H9 (cell line): ENCODE data around the gene ARAP1. TPM values are rescaled to one million over a fixed set of nuclear protein-coding genes. Genes with fewer than 3 reads are reported as not detected.

ENCODE experiments used
- DNase-seq: peaks from one replicate; pipeline ENCODE4 v3.0.0-alpha.2; 2017
- H2AFZ ChIP-seq: one replicate; pipeline ENCODE4 v1.6.1; 2013; ENCODE audit warnings: mild to moderate bottlenecking, low read length, control low read depth, moderate library complexity
- H2AK5ac ChIP-seq: 2 replicates; pipeline ENCODE4 v1.6.1; 2013; ENCODE audit warnings: low read length, control low read depth, mixed read lengths; ENCODE audit not compliant: insufficient read length
- H2BK120ac ChIP-seq: one replicate; pipeline ENCODE4 v1.6.1; 2013; ENCODE audit warnings: low read depth, mild to moderate bottlenecking, low read length, control low read depth, inconsistent platforms; ENCODE audit not compliant: poor library complexity, severe bottlenecking
- H2BK12ac ChIP-seq: 2 replicates; pipeline ENCODE4 v1.6.1; 2013; ENCODE audit warnings: low read length, control low read depth, mixed read lengths, low read depth; ENCODE audit not compliant: insufficient read length
- H2BK15ac ChIP-seq: 2 replicates; pipeline ENCODE4 v1.6.1; 2013; ENCODE audit warnings: low read depth, low read length, control low read depth
- H2BK20ac ChIP-seq: one replicate; pipeline ENCODE4 v1.6.1; 2013; ENCODE audit warnings: low read depth, mild to moderate bottlenecking, low read length, control low read depth, inconsistent platforms; ENCODE audit not compliant: poor library complexity, severe bottlenecking
- H2BK5ac ChIP-seq: 2 replicates; pipeline ENCODE4 v1.6.1; 2013; ENCODE audit warnings: low read length, control low read depth, mixed read lengths; ENCODE audit not compliant: insufficient read length
- H3K14ac ChIP-seq: 2 replicates; pipeline ENCODE4 v1.6.1; 2013; ENCODE audit warnings: low read length, control low read depth; ENCODE audit not compliant: insufficient read depth
- H3K18ac ChIP-seq: 2 replicates; pipeline ENCODE4 v1.6.1; 2013; ENCODE audit warnings: low read depth, mild to moderate bottlenecking, mixed read lengths, low read length, control low read depth; ENCODE audit not compliant: insufficient read length
- H3K23ac ChIP-seq: 2 replicates; pipeline ENCODE4 v1.6.1; 2013; ENCODE audit warnings: low read length, control low read depth, mixed read lengths, low read depth; ENCODE audit not compliant: insufficient read length
- H3K23me2 ChIP-seq: 2 replicates; pipeline ENCODE4 v1.6.1; 2013; ENCODE audit warnings: low read depth, mild to moderate bottlenecking, mixed read lengths, low read length, control low read depth; ENCODE audit not compliant: insufficient read length, poor library complexity, severe bottlenecking
- H3K27ac ChIP-seq: 2 replicates; pipeline ENCODE4 v1.5.1; 2013; ENCODE audit warnings: low read length, control low read depth, mixed read lengths, low read depth; ENCODE audit not compliant: insufficient read length
- H3K27me3 ChIP-seq: 2 replicates; pipeline ENCODE4 v1.6.1; 2013; ENCODE audit warnings: low read length, control low read depth, inconsistent platforms; ENCODE audit not compliant: insufficient read depth
- H3K4ac ChIP-seq: 2 replicates; pipeline ENCODE4 v1.6.1; 2013; ENCODE audit warnings: low read depth, mild to moderate bottlenecking, control low read depth, inconsistent platforms, low read length, moderate library complexity
- H3K4me1 ChIP-seq: 2 replicates; pipeline ENCODE4 v1.6.1; 2013; ENCODE audit warnings: low read length, control low read depth, inconsistent platforms; ENCODE audit not compliant: insufficient read depth
- H3K4me2 ChIP-seq: 2 replicates; pipeline ENCODE4 v1.6.1; 2013; ENCODE audit warnings: low read length, control low read depth, mixed read lengths; ENCODE audit not compliant: insufficient read length, insufficient read depth
- H3K56ac ChIP-seq: 2 replicates; pipeline ENCODE4 v1.6.1; 2013; ENCODE audit warnings: low read depth, mild to moderate bottlenecking, mixed read lengths, low read length, control low read depth; ENCODE audit not compliant: insufficient read length
- H3K79me1 ChIP-seq: 2 replicates; pipeline ENCODE4 v1.6.1; 2013; ENCODE audit warnings: low read depth, mild to moderate bottlenecking, moderate library complexity, low read length, control low read depth, inconsistent platforms; ENCODE audit not compliant: insufficient read depth, poor library complexity, severe bottlenecking
- H3K79me2 ChIP-seq: 2 replicates; pipeline ENCODE4 v1.6.1; 2013; ENCODE audit warnings: low read length, control low read depth, inconsistent platforms; ENCODE audit not compliant: insufficient read depth
- H3K9ac ChIP-seq: 2 replicates; pipeline ENCODE4 v1.6.1; 2013; ENCODE audit warnings: low read length, control low read depth, mixed read lengths; ENCODE audit not compliant: insufficient read length; ENCODE audit errors: extremely low read depth
- H3K9me3 ChIP-seq: one replicate; pipeline ENCODE4 v1.6.1; 2013; ENCODE audit warnings: low read depth, low read length, inconsistent platforms; ENCODE audit not compliant: control insufficient read depth
- H3T11ph ChIP-seq: one replicate; pipeline ENCODE4 v1.6.1; 2013; ENCODE audit warnings: mild to moderate bottlenecking, low read length, control low read depth, inconsistent platforms
- H4K20me1 ChIP-seq: one replicate; pipeline ENCODE4 v1.6.1; 2013; ENCODE audit not compliant: control insufficient read depth, insufficient read length, insufficient read depth
- H4K5ac ChIP-seq: 2 replicates; pipeline ENCODE4 v1.6.1; 2013; ENCODE audit warnings: low read depth, mild to moderate bottlenecking, mixed read lengths, low read length, control low read depth; ENCODE audit not compliant: insufficient read length
- H4K8ac ChIP-seq: replicated peaks from 2 replicates; pipeline ENCODE4 v1.6.1; 2013; ENCODE audit warnings: low read length, control low read depth, mixed read lengths, low read depth; ENCODE audit not compliant: insufficient read length
- H4K91ac ChIP-seq: 2 replicates; pipeline ENCODE4 v1.6.1; 2013; ENCODE audit warnings: low read depth, mild to moderate bottlenecking, moderate library complexity, mixed read lengths, low read length, control low read depth; ENCODE audit not compliant: insufficient read length
- H3K27ac Mint-ChIP-seq, 3 experiments: 2 replicates in 2 of 3; 3 replicates in 1 of 3; pipeline ENCODE4 v1.8.0; 2020 to 2021; ENCODE audit warnings: mixed read lengths in 3 of 3, mild to moderate bottlenecking in 1 of 3, moderate library complexity in 1 of 3
- H3K27me3 Mint-ChIP-seq: 2 replicates; pipeline ENCODE4 v1.8.0; 2021; ENCODE audit warnings: low read depth, mild to moderate bottlenecking, moderate library complexity, mixed read lengths
- H3K36me3 Mint-ChIP-seq, 3 experiments: 2 replicates in 2 of 3; 3 replicates in 1 of 3; pipeline ENCODE4 v1.8.0; 2020 to 2021; ENCODE audit warnings: low read depth in 3 of 3, mixed read lengths in 3 of 3; ENCODE audit not compliant: insufficient read depth in 1 of 3
- H3K4me1 Mint-ChIP-seq, 2 experiments: 2 replicates each; pipeline ENCODE4 v1.8.0; 2020; ENCODE audit warnings: mixed read lengths in 2 of 2
- H3K4me3 Mint-ChIP-seq, 2 experiments: 2 replicates in 1 of 2; 3 replicates in 1 of 2; pipeline ENCODE4 v1.8.0; 2020 to 2021; ENCODE audit warnings: mild to moderate bottlenecking in 2 of 2, mixed read lengths in 2 of 2, moderate library complexity in 1 of 2
- H3K9me3 Mint-ChIP-seq, 2 experiments: 2 replicates in 1 of 2; 3 replicates in 1 of 2; pipeline ENCODE4 v1.8.0; 2020; ENCODE audit warnings: mild to moderate bottlenecking in 2 of 2, mixed read lengths in 2 of 2, moderate library complexity in 1 of 2
- WGBS: extraction: QIAGEN DNeasy Blood & Tissue Kit; methylation state at CpG from one replicate; pipeline ENCODE4 v1.1.7; 2013; ENCODE audit warnings: missing lambda C conversion rate, low lambda C conversion rate, mixed read lengths; ENCODE audit not compliant: insufficient read length; ENCODE audit errors: extremely low coverage; 5-methylcytosine and 5-hydroxymethylcytosine counted together
- total RNA-seq: library from RNA; stranded (reverse); gene quantifications from 2 replicates; pipeline ENCODE4 v1.2.1, GENCODE V29; 2021
- TF ChIP-seq, protein P1 (sequence below): fragments of 200-600 bp; sonication (generic); conservative IDR thresholded peaks from 3 replicates; pipeline ENCODE4 v1.8.0; 2021; ENCODE audit warnings: antibody characterized with exemption, mild to moderate bottlenecking

ARAP1 gene
- total RNA-seq, 1 experiment from 2014 or later: 59.4 TPM

DNA sequence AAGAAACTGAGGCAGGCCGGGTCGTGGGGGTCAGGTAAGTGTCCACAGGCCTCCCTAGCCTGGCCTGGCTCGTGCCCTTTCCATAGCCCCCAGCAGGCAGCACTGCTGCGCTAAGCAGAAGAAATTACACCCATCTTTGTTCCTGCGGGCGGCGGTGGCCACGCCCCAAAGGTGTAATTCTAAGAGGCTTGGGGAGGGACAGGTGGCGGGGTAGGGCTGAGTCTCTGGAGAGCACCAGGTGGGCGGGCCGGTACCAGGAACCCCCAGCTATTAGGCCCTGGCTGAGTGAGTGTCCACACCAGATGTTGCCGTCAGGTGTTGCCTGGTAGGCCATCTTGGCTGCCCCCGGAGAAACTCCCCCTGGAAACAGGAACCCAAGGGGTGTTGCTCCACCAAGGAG is 12.3 kb upstream of the ARAP1 start:
- no peak overlapping the region for H3K23ac ChIP-seq
- TF ChIP-seq, protein P1, sequence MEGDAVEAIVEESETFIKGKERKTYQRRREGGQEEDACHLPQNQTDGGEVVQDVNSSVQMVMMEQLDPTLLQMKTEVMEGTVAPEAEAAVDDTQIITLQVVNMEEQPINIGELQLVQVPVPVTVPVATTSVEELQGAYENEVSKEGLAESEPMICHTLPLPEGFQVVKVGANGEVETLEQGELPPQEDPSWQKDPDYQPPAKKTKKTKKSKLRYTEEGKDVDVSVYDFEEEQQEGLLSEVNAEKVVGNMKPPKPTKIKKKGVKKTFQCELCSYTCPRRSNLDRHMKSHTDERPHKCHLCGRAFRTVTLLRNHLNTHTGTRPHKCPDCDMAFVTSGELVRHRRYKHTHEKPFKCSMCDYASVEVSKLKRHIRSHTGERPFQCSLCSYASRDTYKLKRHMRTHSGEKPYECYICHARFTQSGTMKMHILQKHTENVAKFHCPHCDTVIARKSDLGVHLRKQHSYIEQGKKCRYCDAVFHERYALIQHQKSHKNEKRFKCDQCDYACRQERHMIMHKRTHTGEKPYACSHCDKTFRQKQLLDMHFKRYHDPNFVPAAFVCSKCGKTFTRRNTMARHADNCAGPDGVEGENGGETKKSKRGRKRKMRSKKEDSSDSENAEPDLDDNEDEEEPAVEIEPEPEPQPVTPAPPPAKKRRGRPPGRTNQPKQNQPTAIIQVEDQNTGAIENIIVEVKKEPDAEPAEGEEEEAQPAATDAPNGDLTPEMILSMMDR: peak; percentile 64
- H2BK12ac ChIP-seq: no peak overlapping the region
- DNase-seq: peak; percentile 96
- H4K8ac ChIP-seq: no peak overlapping the region
- no CpG with 5 or more reads among the region's 13 CpGs for WGBS
- no peaks in the 10 kb centered on the region for H3K23me2 ChIP-seq
- no peak overlapping the region for H3K56ac ChIP-seq
- Mint-ChIP-seq H3K9me3 (no peaks in the 10 kb centered on the region), H3K4me1 (peaks cover 32 to 47% of the 10 kb centered on the region in 2 experiments), H3K4me3 (no peak overlapping the region; a peak in 1 of 5 replicates), H3K27me3 (peaks cover 2% of the 10 kb centered on the region; the same call in 1 of the 2 replicates), H3K27ac (peak overlapping the region in 1 of 3 experiments; percentile 72; a peak in 1 of 7 replicates), H3K36me3 (no peaks in the 10 kb centered on the region)
- no peak overlapping the region for H4K5ac ChIP-seq
- H3K18ac ChIP-seq: no peak overlapping the region
- no peak overlapping the region for H2AFZ ChIP-seq
- no peak overlapping the region for H2BK5ac ChIP-seq
- H3K4me2 ChIP-seq: no peak overlapping the region
- H3K79me1 ChIP-seq: no peaks in the 10 kb centered on the region
- no peak overlapping the region for H2BK120ac ChIP-seq
- H4K91ac ChIP-seq: no peak overlapping the region
- H3K4ac ChIP-seq: no peak overlapping the region
- no peak overlapping the region for H3K27ac ChIP-seq
- no peak overlapping the region for H2AK5ac ChIP-seq
- no peaks in the 10 kb centered on the region for H3K9me3 ChIP-seq
- no peaks in the 10 kb centered on the region for H3K27me3 ChIP-seq
- H4K20me1 ChIP-seq: no peaks in the 10 kb centered on the region
- H3K79me2 ChIP-seq: no peaks in the 10 kb centered on the region
- H3K9ac ChIP-seq: no peak overlapping the region
- H3T11ph ChIP-seq: no peak overlapping the region
- H3K14ac ChIP-seq: no peak overlapping the region
- H2BK20ac ChIP-seq: no peak overlapping the region
- no peaks in the 10 kb centered on the region for H3K4me1 ChIP-seq
- no peak overlapping the region for H2BK15ac ChIP-seq
